K562 (cell line): ENCODE measurements around the gene C1orf116. TPM values are rescaled to one million over a fixed set of nuclear protein-coding genes. Genes with fewer than 3 reads are reported as not detected.

Experiments
- ATAC-seq: fragments of 200-7000 bp; cut with Tn5 transposase; 3 replicates; pipeline ENCODE4 v1.9.1; 2020; ENCODE audit warnings: moderate library complexity
- BruUV-seq: library from RNA; stranded (reverse); fragments of 400-500 nt; replicated peaks from 2 replicates; lab custom pipeline; 2021; lab: Mats Ljungman, UMichigan
- CTCF ChIA-PET: fragments of 300-600 bp; formaldehyde crosslinking; extraction: SDS; loops from one replicate; lab custom pipeline; 2021; ENCODE audit warnings: low intra/inter-chr PET ratio; lab: Yijun Ruan, JAX
- POLR2A ChIA-PET: fragments of 300-600, 350-650 bp; sonication (Branson Sonifier 250); formaldehyde crosslinking; extraction: SDS; loops from one replicate; lab custom pipeline; 2021; ENCODE audit warnings: antibody characterized with exemption, inconsistent platforms; lab: Yijun Ruan, JAX
- DNase-seq, 4 experiments: peaks; one replicate each; pipeline versions ENCODE4 v3.0.0 to v3.0.0-alpha.2; 2011 to 2018; ENCODE audit warnings: low spot score in 3 of 4, mixed read lengths in 3 of 4; ENCODE audit errors: extremely low read depth in 1 of 4
- FAIRE-seq: peaks from 2 replicates; lab custom pipeline; 2011; peaks lifted over from hg19 to GRCh38; lab: Jason Lieb, UNC
- H2AFZ ChIP-seq: 2 replicates; pipeline ENCODE4 v1.6.0; 2011; ENCODE audit warnings: low read depth, low read length, control low read depth, inconsistent platforms
- H3K27ac ChIP-seq: fragments of 200-600 bp; 3 replicates; pipeline ENCODE4 v1.8.0; 2011; ENCODE audit warnings: low read depth, mild to moderate bottlenecking, control low read depth, inconsistent platforms, low read length, moderate library complexity, mixed read lengths; ENCODE audit errors: extremely low read depth
- H3K27me3 ChIP-seq, 2 experiments: fragments of 300-600 bp in 1 of 2; 2 replicates in 1 of 2; 3 replicates in 1 of 2; pipeline versions ENCODE4 v1.6.0 to v1.8.0; 2011; ENCODE audit warnings: inconsistent platforms in 2 of 2, low read length in 2 of 2, mild to moderate bottlenecking in 1 of 2, mixed read lengths in 1 of 2, moderate library complexity in 1 of 2; ENCODE audit not compliant: control insufficient read depth in 2 of 2, insufficient read depth in 2 of 2
- H3K36me3 ChIP-seq: fragments of 300-600 bp; 3 replicates; pipeline ENCODE4 v1.8.0; 2011; ENCODE audit warnings: mild to moderate bottlenecking, low read length, inconsistent platforms; ENCODE audit not compliant: control insufficient read depth, insufficient read depth
- H3K4me1 ChIP-seq, 2 experiments: fragments of 200-600 bp in 1 of 2; replicated peaks in 1 of 2; 2 replicates in 1 of 2; 3 replicates in 1 of 2; pipeline versions ENCODE4 v1.5.1 to v1.8.0; 2011; ENCODE audit warnings: inconsistent platforms in 2 of 2, low read length in 2 of 2, mild to moderate bottlenecking in 1 of 2, mixed read lengths in 1 of 2, moderate library complexity in 1 of 2; ENCODE audit not compliant: control insufficient read depth in 2 of 2, insufficient read depth in 2 of 2
- H3K4me2 ChIP-seq: 2 replicates; pipeline ENCODE4 v1.6.1; 2011; ENCODE audit warnings: low read length, control low read depth, inconsistent platforms, mixed read lengths; ENCODE audit not compliant: insufficient read depth
- H3K4me3 ChIP-seq: fragments of 200-600 bp; sonication (generic), shearing (Covaris generic); 2 replicates; pipeline ENCODE4 v1.5.1; 2016; ENCODE audit warnings: control low read depth, inconsistent platforms
- H3K79me2 ChIP-seq: fragments of 200-600 bp; 3 replicates; pipeline ENCODE4 v1.8.0; 2011; ENCODE audit warnings: low read length, inconsistent platforms; ENCODE audit not compliant: control insufficient read depth, insufficient read depth
- H3K9ac ChIP-seq, 2 experiments: 2 replicates each; pipeline versions ENCODE4 v1.6.0 to v1.6.1; 2011; ENCODE audit warnings: low read depth in 2 of 2, low read length in 2 of 2, control low read depth in 1 of 2, inconsistent platforms in 1 of 2, mild to moderate bottlenecking in 1 of 2, mixed read lengths in 1 of 2; ENCODE audit not compliant: insufficient read depth in 1 of 2
- H3K9me1 ChIP-seq: one replicate; pipeline ENCODE4 v1.6.0; 2011; ENCODE audit warnings: inconsistent platforms, mild to moderate bottlenecking, low read length, moderate library complexity; ENCODE audit not compliant: control insufficient read depth, insufficient read depth
- H3K9me3 ChIP-seq: replicated peaks from 2 replicates; pipeline ENCODE4 v1.5.1; 2011; ENCODE audit warnings: low read depth, low read length, inconsistent platforms; ENCODE audit not compliant: control insufficient read depth, insufficient read depth
- H4K20me1 ChIP-seq: replicated peaks from 2 replicates; pipeline ENCODE4 v1.6.1; 2011; ENCODE audit warnings: low read length, inconsistent platforms, mixed read lengths; ENCODE audit not compliant: control insufficient read depth, insufficient read depth
- C11orf30 ChIP-seq: fragments of 450-650 bp; IDR thresholded peaks from 2 replicates; pipeline ENCODE4 v1.6.1; 2016; ENCODE audit warnings: low read depth, mild to moderate bottlenecking
- ELF2 ChIP-seq: fragments of 250-450 bp; sonication (Bioruptor Pico); IDR thresholded peaks from 2 replicates; pipeline ENCODE4 v1.5.0; 2021; ENCODE audit warnings: mild to moderate bottlenecking
- FOXA1 ChIP-seq: fragments of 450-650 bp; IDR thresholded peaks from 2 replicates; pipeline ENCODE4 v1.6.1; 2016; ENCODE audit warnings: mild to moderate bottlenecking, borderline replicate concordance
- FOXA3 ChIP-seq, 2 experiments: fragments of 450-650 bp in 1 of 2; sonication (generic) in 1 of 2; formaldehyde crosslinking; IDR thresholded peaks in 1 of 2; conservative IDR thresholded peaks in 1 of 2; 2 replicates each; pipeline versions ENCODE4 v1.4.0 to v1.8.0; 2020 to 2022; ENCODE audit warnings: mild to moderate bottlenecking in 2 of 2, missing genetic modification reagents in 1 of 2
- GABPB1 ChIP-seq: sonication (generic); formaldehyde crosslinking; IDR thresholded peaks from 2 replicates; pipeline ENCODE4 v1.8.0; 2022; ENCODE audit warnings: mild to moderate bottlenecking, missing genetic modification reagents
- HOXB6 ChIP-seq: fragments of 250-450 bp; sonication (Bioruptor Pico); IDR thresholded peaks from 2 replicates; pipeline ENCODE4 v1.5.1; 2022; ENCODE audit warnings: mild to moderate bottlenecking, borderline replicate concordance
- MAFF ChIP-seq: IDR thresholded peaks from 2 replicates; pipeline ENCODE4 v1.6.1; 2012; ENCODE audit warnings: low read length, improper control_type of control experiment
- MAFK ChIP-seq: IDR thresholded peaks from 2 replicates; pipeline ENCODE4 v1.6.1; 2011; ENCODE audit warnings: low read length, improper control_type of control experiment
- MXD1 ChIP-seq: fragments of 250-450 bp; sonication (Bioruptor Pico); IDR thresholded peaks from 2 replicates; pipeline ENCODE4 v1.8.0; 2021; ENCODE audit warnings: borderline replicate concordance, mild to moderate bottlenecking, moderate library complexity; ENCODE audit not compliant: poor library complexity, severe bottlenecking
- NR3C1 ChIP-seq: sonication (generic); formaldehyde crosslinking; IDR thresholded peaks from 2 replicates; pipeline ENCODE4 v1.8.1; 2022; ENCODE audit warnings: missing genetic modification reagents
- PCBP1 ChIP-seq: fragments of 200-400 bp; formaldehyde crosslinking; IDR thresholded peaks from 2 replicates; pipeline ENCODE4 v1.6.1; 2018; ENCODE audit warnings: mild to moderate bottlenecking, low read depth, low read length; ENCODE audit not compliant: poor library complexity, severe bottlenecking
- PHB ChIP-seq: fragments of 250-450 bp; sonication (Bioruptor Pico); IDR thresholded peaks from 2 replicates; pipeline ENCODE4 v1.5.0; 2021
- SMAD4 ChIP-seq: fragments of 250-450 bp; sonication (Bioruptor Pico); conservative IDR thresholded peaks from 2 replicates; pipeline ENCODE4 v1.8.0; 2021; ENCODE audit warnings: inconsistent platforms, mild to moderate bottlenecking, moderate library complexity
- ZBTB26 ChIP-seq: fragments of 450-650 bp; formaldehyde crosslinking; IDR thresholded peaks from 2 replicates; pipeline ENCODE4 v1.4.0; 2022; ENCODE audit warnings: missing genetic modification characterization
- ZNF253 ChIP-seq: fragments of 250-450 bp; sonication (Bioruptor Pico); conservative IDR thresholded peaks from 2 replicates; pipeline ENCODE4 v1.6.1; 2021; ENCODE audit warnings: mild to moderate bottlenecking
- ZNF316 ChIP-seq: fragments of 450-650 bp; IDR thresholded peaks from 2 replicates; pipeline ENCODE4 v1.6.1; 2016
- ZNF586 ChIP-seq: fragments of 450-650 bp; formaldehyde crosslinking; conservative IDR thresholded peaks from 2 replicates; pipeline ENCODE4 v1.4.0; 2020; ENCODE audit warnings: mild to moderate bottlenecking, moderate library complexity
- ZNF77 ChIP-seq: fragments of 250-450 bp; sonication (Bioruptor Pico); IDR thresholded peaks from 2 replicates; pipeline ENCODE4 v1.5.0; 2020
- WGBS: fragments of 100-300 bp; shearing (Covaris generic); methylation state at CpG from one replicate; pipeline ENCODE4 v1.1.6; 2016; ENCODE audit warnings: low coverage, mixed read lengths; ENCODE audit not compliant: insufficient coverage; ENCODE audit errors: missing lambda C conversion rate; 5-methylcytosine and 5-hydroxymethylcytosine counted together
- in situ Hi-C: fragments of 300-500 bp; cut with MboI; formaldehyde crosslinking; loops from 4 replicates; pipeline ENCODE4 v1.15.0; 2018; ENCODE audit warnings: inconsistent platforms, mixed read lengths
- intact Hi-C: fragments of 100-400 bp; cut with micrococcal nuclease; formaldehyde crosslinking; loops from 2 replicates; pipeline ENCODE4 v1.14.2; 2022
- polyA plus RNA-seq, 8 experiments: library from polyadenylated mRNA; depleted of rRNA in 4 of 8; stranded (reverse) in 5 of 8; unstranded in 3 of 8; fragments of >200 nt; fragmentation: Nextera tagmentation in 2 of 8; fragmentation: Illumina TruSeq in 1 of 8; extraction: Ambion mirVana in 2 of 8; extraction: Trizol in 1 of 8; gene quantifications; 2 replicates each; pipeline versions ENCODE4 v1.2.1 to v1.2.3, GENCODE V29; 2011 to 2014; ENCODE audit warnings: inconsistent platforms in 1 of 8, missing spikeins in 1 of 8
- total RNA-seq, 7 experiments: library from RNA; depleted of rRNA in 6 of 7; stranded (reverse); fragments of >200 nt in 6 of 7; fragmentation: Illumina TruSeq in 2 of 7; extraction: Trizol in 2 of 7; gene quantifications; 2 replicates each; pipeline versions ENCODE4 v1.2.1 to v1.2.3, GENCODE V29; 2011 to 2021; ENCODE audit warnings: low replicate concordance in 1 of 7
- TF ChIP-seq, protein P1 (sequence below): conservative IDR thresholded peaks from 2 replicates; pipeline ENCODE4 v1.6.1; 2011; ENCODE audit warnings: low read depth, mild to moderate bottlenecking, low read length; ENCODE audit not compliant: control insufficient read depth
- TF ChIP-seq, protein P2 (sequence below): sonication (generic); formaldehyde crosslinking; IDR thresholded peaks from 2 replicates; pipeline ENCODE4 v1.8.0; 2023; ENCODE audit warnings: mild to moderate bottlenecking, missing genetic modification reagents

C1orf116 gene
- total and polyA plus RNA-seq, 9 of the 15 experiments (the other 6 are each of a cell fraction or from before 2014, with no cell fraction given), result 0.62 to 3.0 (median 0.95) TPM

- H3K4me3 ChIP-seq, result no peak overlapping the region
- H3K9me1 ChIP-seq, result no peaks in the 10 kb centered on the region
- H2AFZ ChIP-seq, result no peak overlapping the region
- no peak overlapping the region for H3K27ac ChIP-seq
- no peak for DNase-seq
- ChIA-PET CTCF (no interaction called here), POLR2A (no interaction called here)
- in situ Hi-C loops (no loop called here), intact Hi-C loops (loop anchor here (5.0 kb wide), 1 partner anchor 240 kb away; the partner anchor contains the start of gene CD55)
- H3K36me3 ChIP-seq, result no peaks in the 10 kb centered on the region; the same call in 2 of the 3 replicates
- H3K9me3 ChIP-seq, result no peaks in the 10 kb centered on the region
- no peak for ATAC-seq
- WGBS, result 35% methylated on average over 2 of the region's 2 CpGs
- H3K4me2 ChIP-seq, result no peak overlapping the region
- no peaks in the 10 kb centered on the region for H3K27me3 ChIP-seq
- H3K79me2 ChIP-seq, result no peaks in the 10 kb centered on the region
- no peak overlapping the region for H3K9ac ChIP-seq
- H3K4me1 ChIP-seq, result peaks cover 0 to 21% of the 10 kb centered on the region in 2 experiments; a peak in 4 of 5 replicates
- no peak for FAIRE-seq
- H4K20me1 ChIP-seq, result no peaks in the 10 kb centered on the region
- no TSS peak for BruUV-seq
- TF ChIP-seq ZNF586 (CRISPR knock-in tag) (no peak), PHB (no peak), ZNF253 (no peak), MAFF (peak; percentile 59), MAFK (peak; percentile 44; the same call in 1 of the 2 replicates), HOXB6 (CRISPR knock-in tag) (no peak), MXD1 (CRISPR knock-in tag) (no peak), ELF2 (CRISPR knock-in tag) (no peak), FOXA1 (no peak), ZNF77 (CRISPR knock-in tag) (no peak), NR3C1 (CRISPR knock-in tag) (no peak), GABPB1 (CRISPR knock-in tag) (no peak), SMAD4 (CRISPR knock-in tag) (no peak), ZNF316 (peak; percentile 88), FOXA3 (CRISPR knock-in tag; conservative IDR thresholded peaks at IDR 0.05 in 1 of 2, IDR thresholded peaks at IDR 0.05 in 1 of 2) (no peak), PCBP1 (no peak), ZBTB26 (CRISPR knock-in tag) (no peak), C11orf30 (peak; percentile 82)
- TF ChIP-seq, protein P1, sequence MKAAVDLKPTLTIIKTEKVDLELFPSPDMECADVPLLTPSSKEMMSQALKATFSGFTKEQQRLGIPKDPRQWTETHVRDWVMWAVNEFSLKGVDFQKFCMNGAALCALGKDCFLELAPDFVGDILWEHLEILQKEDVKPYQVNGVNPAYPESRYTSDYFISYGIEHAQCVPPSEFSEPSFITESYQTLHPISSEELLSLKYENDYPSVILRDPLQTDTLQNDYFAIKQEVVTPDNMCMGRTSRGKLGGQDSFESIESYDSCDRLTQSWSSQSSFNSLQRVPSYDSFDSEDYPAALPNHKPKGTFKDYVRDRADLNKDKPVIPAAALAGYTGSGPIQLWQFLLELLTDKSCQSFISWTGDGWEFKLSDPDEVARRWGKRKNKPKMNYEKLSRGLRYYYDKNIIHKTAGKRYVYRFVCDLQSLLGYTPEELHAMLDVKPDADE, result no peak
- TF ChIP-seq, protein P2, sequence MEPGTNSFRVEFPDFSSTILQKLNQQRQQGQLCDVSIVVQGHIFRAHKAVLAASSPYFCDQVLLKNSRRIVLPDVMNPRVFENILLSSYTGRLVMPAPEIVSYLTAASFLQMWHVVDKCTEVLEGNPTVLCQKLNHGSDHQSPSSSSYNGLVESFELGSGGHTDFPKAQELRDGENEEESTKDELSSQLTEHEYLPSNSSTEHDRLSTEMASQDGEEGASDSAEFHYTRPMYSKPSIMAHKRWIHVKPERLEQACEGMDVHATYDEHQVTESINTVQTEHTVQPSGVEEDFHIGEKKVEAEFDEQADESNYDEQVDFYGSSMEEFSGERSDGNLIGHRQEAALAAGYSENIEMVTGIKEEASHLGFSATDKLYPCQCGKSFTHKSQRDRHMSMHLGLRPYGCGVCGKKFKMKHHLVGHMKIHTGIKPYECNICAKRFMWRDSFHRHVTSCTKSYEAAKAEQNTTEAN (CRISPR knock-in tag), result no peak
Observed at GRCh38 chr1:207081806-207082205, 49.2 kb upstream of the C1orf116 start.
